ENCODE data around the gene PIP4K2C. TPM values are rescaled to one million over a fixed set of nuclear protein-coding genes. Genes with fewer than 3 reads are reported as not detected.

The PIP4K2C gene
- 15.9 and 17.3 TPM in 2 replicates for total RNA-seq
- long read RNA-seq, transcript PIP4K2C-201 (10 exons, 2,924 nt): major isoform, 20 of 25 reads
- long read RNA-seq, partial matches to known transcripts: 3 of 25 reads
- long read RNA-seq, other reads (novel, unspliced or antisense): 0 of 25 reads

- peaks cover 16% of the 10 kb centered on the region for H3K27me3 Mint-ChIP-seq (ENCODE audit: low read depth)
- peaks cover 18% of the 10 kb centered on the region for H3K4me1 Mint-ChIP-seq
- H3K27ac Mint-ChIP-seq (ENCODE audit: unreplicated experiment): no peak within 1 kb of the TSS
- no peak for TF ChIP-seq CTCF (conservative IDR thresholded peaks at IDR 0.05)
- H3K36me3 Mint-ChIP-seq (ENCODE audit: low read depth): peaks cover 2% of the 10 kb centered on the region
- peak within 1 kb of the TSS; percentile 93 for H3K4me3 Mint-ChIP-seq
- no peak for DNase-seq (ENCODE audit: low read depth, low spot score)
- no peaks in the 10 kb centered on the region for H3K9me3 Mint-ChIP-seq
Measured at GRCh38 chr12:57590864-57591781, at the start of gene PIP4K2C. Gene PIP4K2C (plus strand): TSS chr12:57591192. CDS start chr12:57591290, 98 bp downstream.

GRCh38 chr12:57541717-57542116 is 49.3 kb upstream of the PIP4K2C start:
- peaks cover 4% of the 10 kb centered on the region for H3K36me3 Mint-ChIP-seq (ENCODE audit: low read depth)
- no peak overlapping the region for H3K27ac Mint-ChIP-seq (ENCODE audit: unreplicated experiment)
- H3K4me3 Mint-ChIP-seq: no peak overlapping the region
- no peak for DNase-seq (ENCODE audit: low read depth, low spot score)
- no peaks in the 10 kb centered on the region for H3K27me3 Mint-ChIP-seq (ENCODE audit: low read depth)
- TF ChIP-seq CTCF (conservative IDR thresholded peaks at IDR 0.05): no peak
- H3K4me1 Mint-ChIP-seq: peaks cover 28% of the 10 kb centered on the region
- no peaks in the 10 kb centered on the region for H3K9me3 Mint-ChIP-seq

GRCh38 chr12:57543581-57543980 is 47.4 kb upstream of the PIP4K2C start:
- DNase-seq (ENCODE audit: low read depth, low spot score): no peak
- peaks cover 4% of the 10 kb centered on the region for H3K36me3 Mint-ChIP-seq (ENCODE audit: low read depth)
- H3K9me3 Mint-ChIP-seq: no peaks in the 10 kb centered on the region
- peaks cover 33% of the 10 kb centered on the region for H3K4me1 Mint-ChIP-seq
- no peak overlapping the region for H3K27ac Mint-ChIP-seq (ENCODE audit: unreplicated experiment)
- TF ChIP-seq CTCF (conservative IDR thresholded peaks at IDR 0.05): no peak
- H3K4me3 Mint-ChIP-seq: peak overlapping the region; percentile 42
- peaks cover 15% of the 10 kb centered on the region for H3K27me3 Mint-ChIP-seq (ENCODE audit: low read depth)

- Mint-ChIP-seq H3K36me3 (ENCODE audit: low read depth) (no peaks in the 10 kb centered on the region), H3K4me3 (peak overlapping the region; percentile 99), H3K9me3 (no peaks in the 10 kb centered on the region), H3K27ac (ENCODE audit: unreplicated experiment) (peak overlapping the region; percentile 99), H3K27me3 (ENCODE audit: low read depth) (peaks cover 38% of the 10 kb centered on the region), H3K4me1 (peaks cover 33% of the 10 kb centered on the region)
- DNase-seq (ENCODE audit: low read depth, low spot score): no peak
- no peak for TF ChIP-seq CTCF (conservative IDR thresholded peaks at IDR 0.05)
Measured at GRCh38 chr12:57545809-57546437, 45.1 kb upstream of the PIP4K2C start.

GRCh38 chr12:57546438-57547287 is 44.3 kb upstream of the PIP4K2C start, which contains the start of gene DCTN2:
Gene DCTN2 (minus strand): TSS chr12:57547192. CDS start chr12:57547063, 129 bp downstream.
- H3K36me3 Mint-ChIP-seq (ENCODE audit: low read depth): no peaks in the 10 kb centered on the region
- H3K27ac Mint-ChIP-seq (ENCODE audit: unreplicated experiment): peak within 1 kb of the TSS; percentile 99
- H3K27me3 Mint-ChIP-seq (ENCODE audit: low read depth): peaks cover 45% of the 10 kb centered on the region
- TF ChIP-seq CTCF (conservative IDR thresholded peaks at IDR 0.05): peak; percentile 18
- DNase-seq (ENCODE audit: low read depth, low spot score): peak; percentile 86
- peak within 1 kb of the TSS; percentile 99 for H3K4me3 Mint-ChIP-seq
- H3K9me3 Mint-ChIP-seq: no peaks in the 10 kb centered on the region
- peaks cover 29% of the 10 kb centered on the region for H3K4me1 Mint-ChIP-seq

Measured in neural crest cell (in vitro differentiated cells).